Activated T-cell treated with anti-CD3 and anti-CD28 coated beads, Interleukin-2, amount 50 U/mL, for 72 hours (primary cell): ENCODE measurements around the gene MIER3. TPM values are rescaled to one million over a fixed set of nuclear protein-coding genes. Genes with fewer than 3 reads are reported as not detected.

ENCODE experiments used
- total RNA-seq, 2 donors: library from RNA; stranded (reverse); gene quantifications; one replicate each; pipeline ENCODE4 v1.2.3, GENCODE V29; 2022

The MIER3 gene
- total RNA-seq, 2 donors from 2014 or later = 19.5 to 22.2 TPM

Other genes starting within 250 kb of the MIER3 start
- gene MAP3K1, start 136.6 kb downstream of the MIER3 start, total RNA-seq = 10 to 100 TPM; 21.4 to 21.8 TPM
- gene SETD9, start 42.5 kb downstream of the MIER3 start, total RNA-seq = 1 to 10 TPM; 8.1 to 9.3 TPM
- 100 to 1,000 TPM in 1 of 2 donors, 10 to 100 TPM in 1; 95.8 to 104 TPM for gene GPBP1, start 221.9 kb upstream of the MIER3 start, total RNA-seq